ENCODE results near the gene SFMBT2. TPM values are rescaled to one million over a fixed set of nuclear protein-coding genes. Genes with fewer than 3 reads are reported as not detected.
A peak's percentile ranks its signal among the peaks of the same experiment; 100 is the strongest.

SFMBT2 gene
- total and polyA plus RNA-seq, 10 of the 15 experiments (the other 5 are each of a cell fraction or from before 2014, with no cell fraction given), result 2.8 to 29.6 (median 15.1) TPM

- TF ChIP-seq EP300 (IDR thresholded peaks at IDR 0.05; ENCODE audit: borderline replicate concordance in 1 of 2, control insufficient read depth in 1 of 2, low read depth in 2 of 2, low read length in 2 of 2), result no peak
- no peak for TF ChIP-seq ZNF592 (IDR thresholded peaks at IDR 0.05)
- no peak for TF ChIP-seq STAT3 (IDR thresholded peaks at IDR 0.05; ENCODE audit: low read depth, low read length)
- TF ChIP-seq NKRF (conservative IDR thresholded peaks at IDR 0.05), result no peak
- TF ChIP-seq GATAD2B (conservative IDR thresholded peaks at IDR 0.05; ENCODE audit: low read depth), result no peak
- no peak for TF ChIP-seq HSF1 (IDR thresholded peaks at IDR 0.05; ENCODE audit: low read depth, low read length)
- TF ChIP-seq ZBTB33 (IDR thresholded peaks at IDR 0.05), result no peak
- no peak for TF ChIP-seq BMI1 (IDR thresholded peaks at IDR 0.05; ENCODE audit: borderline replicate concordance)
- TF ChIP-seq TAF1 (IDR thresholded peaks at IDR 0.05; ENCODE audit: borderline replicate concordance, low read depth, low read length), result no peak
- TF ChIP-seq RAD21 (IDR thresholded peaks at IDR 0.05; ENCODE audit: insufficient read depth, low read depth, low read length), result peak; percentile 84
- TF ChIP-seq YY1 (IDR thresholded peaks at IDR 0.05; ENCODE audit: low read depth, low read length), result 0 out of 2 replicates have a peak, but pooled peaks have one; percentile 23
- no peak for TF ChIP-seq GABPA (IDR thresholded peaks at IDR 0.05; ENCODE audit: low read depth)
- TF ChIP-seq PBX3 (IDR thresholded peaks at IDR 0.05; ENCODE audit: insufficient replicate concordance, low read depth, low read length), result no peak
- TF ChIP-seq MLLT1 (IDR thresholded peaks at IDR 0.05), result no peak
- no peak for TF ChIP-seq RELA (IDR thresholded peaks at IDR 0.05; ENCODE audit: borderline replicate concordance, partially characterized antibody)
Observed at GRCh38 chr10:7121154-7121797, 289.6 kb downstream of the SFMBT2 start (continued).
